ENCODE measurements around the gene CACHD1. TPM values are rescaled to one million over a fixed set of nuclear protein-coding genes. Genes with fewer than 3 reads are reported as not detected.

CACHD1 gene
- total RNA-seq, 1 donor from 2014 or later, result 0.14 TPM

DNA sequence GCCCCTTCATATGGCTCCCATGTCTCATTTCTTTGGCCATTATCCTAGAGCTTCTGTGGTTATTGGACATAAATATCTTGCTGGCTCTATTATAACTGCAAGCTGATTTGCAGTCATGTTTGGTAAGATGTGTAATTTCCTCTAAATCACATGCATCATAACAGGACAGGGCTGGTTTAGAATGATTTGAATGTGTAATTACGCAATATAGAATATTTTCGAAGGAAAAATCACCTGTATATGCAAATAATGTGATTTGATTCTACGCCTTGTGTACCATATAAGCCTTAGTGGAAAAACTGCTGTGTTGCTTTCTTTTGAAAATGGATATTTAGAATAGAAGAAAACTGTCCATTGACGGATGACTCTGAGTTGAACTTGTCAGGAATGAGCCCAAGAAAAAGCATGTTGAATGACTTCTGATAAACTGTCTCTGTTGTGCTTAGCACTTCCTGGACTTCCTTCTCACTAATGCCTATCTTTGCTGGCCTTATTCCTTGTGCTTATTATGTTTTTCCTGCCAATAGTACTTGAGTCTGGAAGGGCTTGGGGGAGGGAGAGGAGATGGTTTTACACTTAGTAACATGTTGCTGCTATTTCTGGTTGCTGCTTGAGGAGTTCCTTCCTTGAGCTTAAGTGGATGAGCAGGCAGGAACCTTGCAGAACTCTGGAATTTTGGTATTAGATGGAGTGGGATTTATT lies 6.5 kb downstream of the CACHD1 start:
- Mint-ChIP-seq H3K36me3 (ENCODE audit: low read depth) (no peaks in the 10 kb centered on the region), H3K27me3 (ENCODE audit: low read depth) (peaks cover 47% of the 10 kb centered on the region), H3K27ac (no peak overlapping the region), H3K4me3 (ENCODE audit: low read depth) (no peak overlapping the region), H3K9me3 (no peaks in the 10 kb centered on the region), H3K4me1 (ENCODE audit: low read depth) (peaks cover 4% of the 10 kb centered on the region)
- intact Hi-C loops (cut with micrococcal nuclease), result no loop called here
- no peak for DNase-seq (ENCODE audit: low spot score)

DNA sequence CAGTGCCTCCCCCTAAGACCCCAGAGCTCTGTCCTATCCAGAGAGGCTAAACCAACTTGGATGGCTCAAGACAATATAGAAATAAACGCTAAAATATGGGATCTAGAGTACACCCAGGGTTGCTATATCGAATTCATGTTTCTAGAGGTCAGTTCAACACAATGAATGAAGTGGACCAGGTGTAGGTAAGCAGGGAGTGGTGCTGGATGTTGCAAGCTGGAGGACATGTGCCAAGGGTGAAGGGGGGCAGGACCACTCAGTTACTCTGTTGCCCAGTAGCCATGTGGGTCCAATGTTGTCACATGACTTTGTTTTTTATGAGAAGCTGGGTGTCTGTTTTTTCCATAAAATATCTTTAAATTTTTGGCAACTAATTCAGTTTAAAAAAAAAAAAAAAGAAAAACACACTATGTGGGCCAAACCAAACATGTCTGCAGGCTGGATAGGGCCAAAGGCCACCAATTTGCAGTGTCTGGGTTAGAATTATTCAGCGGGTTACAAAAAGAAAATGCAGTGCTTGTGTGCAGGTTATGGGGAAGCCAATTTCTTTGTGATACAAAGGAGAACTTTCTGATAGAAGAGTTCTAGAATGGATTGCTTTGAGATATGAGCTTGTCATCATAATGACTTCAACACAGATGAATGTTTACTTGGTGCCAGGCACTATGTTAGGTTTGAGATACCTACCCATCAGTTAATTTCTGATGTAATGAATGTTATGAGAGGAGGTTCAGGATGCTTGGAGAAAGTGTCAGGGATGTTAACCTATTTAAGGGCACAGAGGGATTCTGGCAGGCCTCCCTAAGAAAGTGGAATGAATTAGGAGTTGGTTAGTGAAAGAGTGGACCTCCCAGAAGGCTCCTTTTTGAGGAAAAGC lies 8.9 kb downstream of the CACHD1 start:
- H3K27ac Mint-ChIP-seq, result no peak overlapping the region
- H3K4me3 Mint-ChIP-seq (ENCODE audit: low read depth), result no peak overlapping the region
- intact Hi-C loops (cut with micrococcal nuclease), result no loop called here

DNA sequence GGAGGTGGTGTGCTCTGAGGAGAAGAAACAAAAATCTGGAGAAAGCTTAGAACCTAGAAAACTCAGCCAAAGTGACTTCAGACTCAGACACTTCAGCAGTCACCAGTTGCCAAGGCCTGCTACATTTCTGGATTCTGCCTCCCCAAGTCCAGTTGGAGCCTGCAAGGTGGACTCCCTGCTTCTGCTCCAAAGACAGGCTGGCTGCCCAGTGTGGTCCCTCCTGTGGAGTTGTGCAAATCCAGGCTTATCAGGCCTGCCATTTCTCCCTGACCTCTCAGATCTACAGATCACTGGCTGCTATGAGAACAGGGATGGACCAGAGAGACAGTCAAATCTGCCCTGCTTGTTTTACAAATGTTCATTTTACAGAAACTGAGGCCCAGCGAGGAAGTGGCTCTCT lies 9.9 kb downstream of the CACHD1 start:
- intact Hi-C loops (cut with micrococcal nuclease), result no loop called here
- no peaks in the 10 kb centered on the region for H3K4me1 Mint-ChIP-seq (ENCODE audit: low read depth)
- no peaks in the 10 kb centered on the region for H3K9me3 Mint-ChIP-seq
- no peak overlapping the region for H3K27ac Mint-ChIP-seq
- H3K36me3 Mint-ChIP-seq (ENCODE audit: low read depth), result no peaks in the 10 kb centered on the region
- no peak overlapping the region for H3K4me3 Mint-ChIP-seq (ENCODE audit: low read depth)
- H3K27me3 Mint-ChIP-seq (ENCODE audit: low read depth), result peaks cover 28% of the 10 kb centered on the region
- DNase-seq (ENCODE audit: low spot score), result no peak

More for the DNA sequence above, 8.9 kb downstream of the CACHD1 start:
- Mint-ChIP-seq H3K36me3 (ENCODE audit: low read depth) (no peaks in the 10 kb centered on the region), H3K9me3 (no peaks in the 10 kb centered on the region), H3K27me3 (ENCODE audit: low read depth) (peaks cover 30% of the 10 kb centered on the region), H3K4me1 (ENCODE audit: low read depth) (no peaks in the 10 kb centered on the region)
- no peak for DNase-seq (ENCODE audit: low spot score)

DNA sequence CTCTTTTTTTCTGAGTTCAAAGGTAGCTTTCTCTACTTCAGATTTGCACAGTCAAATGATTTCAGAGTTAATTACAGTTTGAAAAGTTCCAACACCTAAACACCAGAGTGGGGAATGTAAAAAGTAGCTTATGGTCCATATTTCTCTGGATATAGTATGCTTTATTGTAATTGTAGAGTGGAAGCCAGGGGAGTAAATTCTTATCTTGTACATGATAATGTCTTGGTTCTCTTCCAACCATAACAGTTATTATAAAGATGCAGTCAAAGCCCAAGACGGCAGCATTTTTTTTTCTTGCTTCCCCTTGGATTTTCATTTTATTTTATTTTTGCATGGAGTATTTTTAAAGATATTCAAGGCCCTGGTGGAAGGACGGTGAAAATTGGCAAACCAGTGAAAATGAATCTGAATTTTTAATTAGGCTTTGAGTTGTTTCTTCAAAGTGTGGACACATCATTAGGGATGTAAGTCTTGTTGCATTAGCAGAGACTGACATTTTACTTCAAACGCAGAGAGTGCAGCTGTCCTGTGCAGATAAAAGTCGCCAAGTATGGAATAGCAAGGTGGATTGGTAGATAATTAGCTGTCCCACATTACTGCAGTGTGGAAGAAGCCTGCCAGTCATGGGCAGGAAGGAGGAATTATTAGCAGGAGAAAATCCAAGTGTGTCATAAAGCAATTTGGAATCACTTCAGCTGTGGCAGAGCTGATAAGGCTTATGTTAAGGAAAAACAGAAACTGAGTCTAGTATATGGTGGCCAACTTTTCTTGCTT lies 11.3 kb downstream of the CACHD1 start:
- Mint-ChIP-seq H3K36me3 (ENCODE audit: low read depth) (no peaks in the 10 kb centered on the region), H3K4me3 (ENCODE audit: low read depth) (no peak overlapping the region), H3K27ac (no peak overlapping the region), H3K9me3 (no peaks in the 10 kb centered on the region), H3K4me1 (ENCODE audit: low read depth) (no peaks in the 10 kb centered on the region), H3K27me3 (ENCODE audit: low read depth) (peaks cover 32% of the 10 kb centered on the region)
- intact Hi-C loops (cut with micrococcal nuclease), result no loop called here
- DNase-seq (ENCODE audit: low spot score), result no peak

DNA sequence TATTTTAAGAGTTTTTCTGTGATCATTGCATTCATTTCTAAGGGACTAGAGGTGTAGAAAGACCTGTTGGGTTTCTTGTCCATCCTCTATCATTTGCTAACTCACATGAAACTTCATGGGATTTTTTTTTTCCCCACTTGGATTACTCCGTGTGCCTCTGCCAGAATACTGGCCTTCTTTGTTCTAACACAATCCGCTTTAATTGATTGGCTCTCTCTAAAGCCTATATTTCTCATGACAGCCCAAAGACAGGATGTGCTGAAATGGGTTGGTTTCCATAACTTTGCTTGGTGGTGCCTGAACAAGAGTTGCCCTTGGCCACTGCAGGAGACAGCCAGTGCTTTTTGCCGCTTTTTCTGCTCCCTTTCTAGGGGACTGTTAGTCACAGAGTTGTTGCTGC lies 12.2 kb downstream of the CACHD1 start:
- Mint-ChIP-seq H3K27me3 (ENCODE audit: low read depth) (peaks cover 29% of the 10 kb centered on the region), H3K4me1 (ENCODE audit: low read depth) (no peaks in the 10 kb centered on the region), H3K36me3 (ENCODE audit: low read depth) (no peaks in the 10 kb centered on the region), H3K4me3 (ENCODE audit: low read depth) (no peak overlapping the region), H3K9me3 (no peaks in the 10 kb centered on the region), H3K27ac (no peak overlapping the region)
- intact Hi-C loops (cut with micrococcal nuclease), result no loop called here
- no peak for DNase-seq (ENCODE audit: low spot score)

DNA sequence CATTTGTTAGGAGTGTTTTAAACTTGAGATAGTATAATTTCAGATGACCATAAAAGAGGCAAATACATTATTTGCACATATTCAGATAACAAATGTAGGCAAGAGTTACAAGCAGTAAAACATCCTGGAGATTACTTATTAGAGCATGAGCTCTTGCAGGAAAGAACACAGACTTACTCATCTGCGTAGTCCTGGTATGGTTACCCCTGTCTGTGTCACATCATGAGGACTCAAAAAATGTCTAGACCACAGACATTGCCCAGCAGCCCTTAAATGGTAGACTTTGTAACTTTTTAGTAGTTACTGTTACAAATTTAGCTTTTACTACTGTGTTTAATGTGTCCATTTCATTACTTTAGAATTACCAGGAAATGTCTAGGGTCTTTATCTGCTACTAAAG lies 12.8 kb downstream of the CACHD1 start:
- intact Hi-C loops (cut with micrococcal nuclease), result no loop called here
- no peak overlapping the region for H3K4me3 Mint-ChIP-seq (ENCODE audit: low read depth)
- no peaks in the 10 kb centered on the region for H3K9me3 Mint-ChIP-seq
- no peaks in the 10 kb centered on the region for H3K4me1 Mint-ChIP-seq (ENCODE audit: low read depth)
- no peak overlapping the region for H3K27ac Mint-ChIP-seq
- no peaks in the 10 kb centered on the region for H3K36me3 Mint-ChIP-seq (ENCODE audit: low read depth)
- peaks cover 29% of the 10 kb centered on the region for H3K27me3 Mint-ChIP-seq (ENCODE audit: low read depth)
- no peak for DNase-seq (ENCODE audit: low spot score)

DNA sequence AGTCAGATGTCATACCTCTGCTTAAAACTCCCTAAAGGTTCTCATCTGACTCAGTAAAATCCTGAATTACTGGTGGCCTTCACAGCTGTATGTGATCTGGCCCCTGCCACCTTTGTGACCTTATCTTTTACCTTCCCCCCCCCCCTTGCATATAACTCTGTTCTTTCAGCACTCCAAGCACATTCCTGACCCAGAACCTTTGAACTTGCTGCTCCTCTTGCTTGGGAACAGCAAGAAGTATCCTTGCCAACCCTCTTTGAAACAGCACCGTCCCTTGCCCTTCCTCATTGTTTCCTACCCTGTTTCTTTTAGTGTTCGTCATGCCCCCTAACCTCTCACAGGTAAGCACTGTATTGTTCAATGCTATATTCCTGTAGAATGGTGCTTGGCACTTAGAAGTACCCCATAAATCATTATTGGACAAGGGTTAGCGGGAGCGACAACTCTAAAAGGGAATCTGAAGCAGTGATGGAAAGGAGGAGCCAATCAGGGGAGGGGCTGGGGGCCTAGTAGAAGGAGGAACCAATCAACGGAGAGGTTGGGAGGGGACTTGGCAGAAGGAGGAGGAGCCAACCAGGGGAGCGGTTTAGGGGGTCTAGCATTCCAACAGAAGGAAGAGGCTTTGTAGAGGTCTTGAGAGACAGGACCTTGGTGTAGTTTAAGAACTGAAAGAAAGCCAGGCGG lies 13.9 kb downstream of the CACHD1 start:
- Mint-ChIP-seq H3K36me3 (ENCODE audit: low read depth) (no peaks in the 10 kb centered on the region), H3K4me3 (ENCODE audit: low read depth) (no peak overlapping the region), H3K27ac (no peak overlapping the region), H3K27me3 (ENCODE audit: low read depth) (peaks cover 36% of the 10 kb centered on the region), H3K4me1 (ENCODE audit: low read depth) (no peaks in the 10 kb centered on the region), H3K9me3 (no peaks in the 10 kb centered on the region)
- intact Hi-C loops (cut with micrococcal nuclease), result no loop called here
- DNase-seq (ENCODE audit: low spot score), result no peak

DNA sequence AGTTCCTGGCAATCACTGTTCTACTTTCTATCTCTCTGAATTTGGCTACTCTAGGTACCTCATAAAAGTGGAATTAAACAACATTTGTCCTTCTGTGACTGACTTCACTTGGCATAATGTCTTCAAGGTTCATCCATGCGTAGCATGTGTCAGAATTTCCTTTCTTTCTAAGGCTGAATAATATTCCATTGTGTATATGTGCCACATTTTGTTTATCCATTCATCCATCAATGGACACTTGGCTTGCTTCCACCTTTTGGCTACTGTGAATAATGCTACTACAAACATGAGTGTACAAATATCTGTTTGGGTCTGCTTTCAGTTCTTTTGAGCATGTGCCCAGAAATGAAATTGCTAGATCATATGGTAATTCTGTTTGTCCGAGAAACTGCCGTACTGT lies 14.7 kb downstream of the CACHD1 start:
- intact Hi-C loops (cut with micrococcal nuclease), result no loop called here
- H3K4me3 Mint-ChIP-seq (ENCODE audit: low read depth), result no peak overlapping the region

DNA sequence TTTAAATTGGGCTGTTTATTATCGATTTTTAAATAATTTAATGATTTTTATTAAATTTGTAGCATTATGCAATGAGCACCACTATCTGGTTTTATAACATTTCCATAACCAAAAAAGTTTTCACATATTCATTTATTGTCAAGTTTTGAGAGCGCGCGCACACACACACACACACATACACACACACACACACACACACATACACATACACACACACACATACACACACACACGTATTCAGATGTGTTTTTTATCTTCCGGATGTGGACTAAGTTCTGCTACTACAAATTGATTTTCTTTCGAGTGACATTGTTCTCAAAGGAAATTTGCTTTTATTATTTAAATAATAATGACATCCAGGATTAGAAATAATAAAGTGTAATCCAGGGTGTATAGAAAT lies 16.3 kb downstream of the CACHD1 start:
- no peak for DNase-seq (ENCODE audit: low spot score)
- Mint-ChIP-seq H3K4me3 (ENCODE audit: low read depth) (no peak overlapping the region), H3K27me3 (ENCODE audit: low read depth) (peaks cover 31% of the 10 kb centered on the region), H3K4me1 (ENCODE audit: low read depth) (no peaks in the 10 kb centered on the region), H3K36me3 (ENCODE audit: low read depth) (no peaks in the 10 kb centered on the region), H3K27ac (no peak overlapping the region), H3K9me3 (no peaks in the 10 kb centered on the region)
- intact Hi-C loops (cut with micrococcal nuclease), result no loop called here

More for the DNA sequence above, 14.7 kb downstream of the CACHD1 start:
- H3K27ac Mint-ChIP-seq, result no peak overlapping the region
- no peaks in the 10 kb centered on the region for H3K9me3 Mint-ChIP-seq
- peaks cover 34% of the 10 kb centered on the region for H3K27me3 Mint-ChIP-seq (ENCODE audit: low read depth)
- no peaks in the 10 kb centered on the region for H3K36me3 Mint-ChIP-seq (ENCODE audit: low read depth)
- no peak for DNase-seq (ENCODE audit: low spot score)
- no peaks in the 10 kb centered on the region for H3K4me1 Mint-ChIP-seq (ENCODE audit: low read depth)

DNA sequence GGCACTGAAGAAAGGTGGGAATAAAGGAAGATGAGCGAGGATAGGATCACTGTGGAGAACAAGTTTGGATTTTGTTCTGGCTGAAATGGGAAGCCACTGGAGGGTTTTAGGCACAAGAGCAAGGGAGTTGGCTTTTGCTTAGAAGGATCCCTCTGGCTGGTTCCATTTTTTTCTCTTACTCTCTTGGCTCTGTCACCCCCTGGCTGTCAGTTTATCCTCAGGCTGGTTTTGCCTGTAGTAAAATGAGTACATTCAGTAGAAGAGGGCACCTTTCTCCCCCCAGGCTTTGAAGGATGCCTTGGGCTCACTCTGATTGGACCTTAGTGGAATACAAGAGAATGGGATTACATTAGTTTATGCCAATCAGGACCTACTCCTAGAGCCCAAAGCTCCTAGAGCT lies 17.1 kb downstream of the CACHD1 start:
- Mint-ChIP-seq H3K27ac (no peak overlapping the region), H3K4me3 (ENCODE audit: low read depth) (no peak overlapping the region), H3K9me3 (no peaks in the 10 kb centered on the region), H3K4me1 (ENCODE audit: low read depth) (no peaks in the 10 kb centered on the region), H3K27me3 (ENCODE audit: low read depth) (peaks cover 30% of the 10 kb centered on the region), H3K36me3 (ENCODE audit: low read depth) (no peaks in the 10 kb centered on the region)
- no peak for DNase-seq (ENCODE audit: low spot score)
- intact Hi-C loops (cut with micrococcal nuclease), result no loop called here

DNA sequence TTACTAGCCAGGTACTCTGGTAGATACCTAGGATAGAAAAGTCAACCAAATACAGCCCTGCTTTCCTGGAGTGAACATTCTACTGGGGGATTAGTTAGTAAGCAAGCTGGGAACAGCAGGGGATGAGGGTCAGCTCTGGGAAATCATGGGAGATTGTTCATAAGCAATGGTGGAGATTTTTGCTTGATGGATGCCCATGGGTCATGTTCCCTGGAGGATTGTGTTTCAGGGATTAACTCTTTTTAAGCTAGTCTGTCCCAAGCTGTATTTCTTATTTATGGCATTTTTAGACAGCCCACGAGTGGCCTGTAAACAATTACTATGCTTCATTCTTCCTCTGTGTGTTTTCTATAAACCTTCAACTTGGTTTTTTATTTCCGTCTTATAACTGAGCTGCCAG lies 18.9 kb downstream of the CACHD1 start:
- peaks cover 37% of the 10 kb centered on the region for H3K27me3 Mint-ChIP-seq (ENCODE audit: low read depth)
- intact Hi-C loops (cut with micrococcal nuclease), result no loop called here

DNA sequence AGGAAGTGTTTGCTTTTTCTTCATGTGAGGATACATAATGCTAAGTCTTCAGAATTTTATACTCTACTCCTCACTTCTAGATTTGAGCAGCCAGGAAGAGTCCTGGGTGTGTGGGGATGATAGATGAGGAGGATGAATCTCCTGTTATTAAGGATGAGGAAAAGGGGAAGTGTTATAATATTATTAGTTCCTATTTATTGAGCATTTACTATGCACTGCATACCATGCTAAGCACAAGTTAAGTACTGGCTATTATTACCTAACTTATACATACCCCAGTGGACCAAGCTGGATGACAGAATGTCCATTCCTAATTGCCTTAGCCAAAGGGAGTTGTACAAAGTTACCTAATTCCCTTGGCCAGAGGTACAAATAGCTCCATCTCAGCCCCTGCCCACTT lies 19.8 kb downstream of the CACHD1 start:
- Mint-ChIP-seq H3K36me3 (ENCODE audit: low read depth) (no peaks in the 10 kb centered on the region), H3K4me1 (ENCODE audit: low read depth) (peaks cover 2% of the 10 kb centered on the region), H3K4me3 (ENCODE audit: low read depth) (no peak overlapping the region), H3K9me3 (no peaks in the 10 kb centered on the region), H3K27me3 (ENCODE audit: low read depth) (peaks cover 36% of the 10 kb centered on the region), H3K27ac (no peak overlapping the region)
- intact Hi-C loops (cut with micrococcal nuclease), result no loop called here
- DNase-seq (ENCODE audit: low spot score), result no peak

More for the DNA sequence above, 18.9 kb downstream of the CACHD1 start:
- Mint-ChIP-seq H3K36me3 (ENCODE audit: low read depth) (no peaks in the 10 kb centered on the region), H3K4me3 (ENCODE audit: low read depth) (no peak overlapping the region), H3K4me1 (ENCODE audit: low read depth) (no peaks in the 10 kb centered on the region), H3K9me3 (no peaks in the 10 kb centered on the region), H3K27ac (no peak overlapping the region)
- DNase-seq (ENCODE audit: low spot score), result no peak
